HCT116 (cell line): ENCODE data around the gene COTL1. TPM values are rescaled to one million over a fixed set of nuclear protein-coding genes. Genes with fewer than 3 reads are reported as not detected.

Experiments
- ATAC-seq: fragments of 200-7000 bp; cut with Tn5 transposase; 2 replicates; pipeline ENCODE4 v1.9.1; 2020; ENCODE audit warnings: mild to moderate bottlenecking, moderate library complexity
- BruUV-seq: library from RNA; stranded (reverse); fragments of 400-500 nt; replicated peaks from 2 replicates; lab custom pipeline; 2021; lab: Mats Ljungman, UMichigan
- CTCF ChIA-PET: fragments of 300-600 bp; sonication (Branson Sonifier 250); formaldehyde crosslinking; loops from one replicate; lab custom pipeline; 2021; ENCODE audit warnings: antibody characterized with exemption; lab: Charles Lee
- POLR2A ChIA-PET: fragments of 300-600, 350-600 bp; sonication (Branson Sonifier 250); formaldehyde crosslinking; loops from one replicate; lab custom pipeline; 2021; ENCODE audit warnings: antibody characterized with exemption; lab: Charles Lee
- RAD21 ChIA-PET, 2 experiments: fragments of 300-600 bp; sonication (Branson Sonifier 250); formaldehyde crosslinking; loops; one replicate each; lab custom pipeline; 2023; ENCODE audit warnings: low total read pairs in 2 of 2; ENCODE audit not compliant: uncharacterized antibody in 2 of 2, unreplicated experiment in 2 of 2, low non-redundant PET in 1 of 2; lab: Charles Lee
- DNase-seq: peaks from one replicate; pipeline ENCODE4 v3.0.0-alpha.2; 2010; ENCODE audit warnings: low read depth, low spot score
- H2AFZ ChIP-seq: fragments of 200-600 bp; shearing (Covaris generic), sonication (generic); 2 replicates; pipeline ENCODE4 v1.6.1; 2017; ENCODE audit warnings: low read depth, mixed run types, mixed read lengths, antibody characterized with exemption, low read length; ENCODE audit not compliant: poor library complexity, severe bottlenecking
- H3K27ac ChIP-seq: 2 replicates; pipeline ENCODE4 v1.5.1; 2012; ENCODE audit warnings: low read depth, low read length
- H3K27me3 ChIP-seq: fragments of 200-600 bp; sonication (generic); 2 replicates; pipeline ENCODE4 v1.6.1; 2016; ENCODE audit warnings: mixed run types, low read length, mixed read lengths; ENCODE audit not compliant: insufficient read depth
- H3K36me3 ChIP-seq, 2 experiments: fragments of 200-500 bp in 1 of 2; fragments of 200-600 bp in 1 of 2; sonication (Bioruptor generic) in 1 of 2; sonication (generic) in 1 of 2; 2 replicates each; pipeline versions ENCODE4 v1.5.1 to v1.6.1; 2014 to 2016; ENCODE audit warnings: low read length in 2 of 2, inconsistent platforms in 1 of 2, mixed read lengths in 1 of 2, mixed run types in 1 of 2; ENCODE audit not compliant: insufficient read depth in 2 of 2, control insufficient read depth in 1 of 2
- H3K4me1 ChIP-seq, 2 experiments: fragments of 200-600 bp in 1 of 2; sonication (generic) in 1 of 2; 2 replicates each; pipeline versions ENCODE4 v1.5.1 to v1.6.1; 2012 to 2017; ENCODE audit warnings: low read length in 2 of 2, inconsistent platforms in 1 of 2, mild to moderate bottlenecking in 1 of 2, mixed read lengths in 1 of 2, mixed run types in 1 of 2, moderate library complexity in 1 of 2; ENCODE audit not compliant: insufficient read depth in 2 of 2, control insufficient read depth in 1 of 2
- H3K4me2 ChIP-seq: fragments of 200-600 bp; sonication (generic); 2 replicates; pipeline ENCODE4 v1.6.1; 2017; ENCODE audit warnings: mixed run types, low read length, mixed read lengths
- H3K4me3 ChIP-seq, 2 experiments: fragments of 200-600 bp in 1 of 2; sonication (generic) in 1 of 2; replicated peaks in 1 of 2; 2 replicates each; pipeline ENCODE4 v1.5.1; 2011 to 2016; ENCODE audit warnings: low read length in 2 of 2, control low read depth in 1 of 2, low read depth in 1 of 2, mild to moderate bottlenecking in 1 of 2, mixed read lengths in 1 of 2, mixed run types in 1 of 2
- H3K79me2 ChIP-seq: fragments of 200-600 bp; sonication (generic); 2 replicates; pipeline ENCODE4 v1.6.1; 2017; ENCODE audit warnings: mild to moderate bottlenecking, mixed run types, low read length, moderate library complexity, mixed read lengths; ENCODE audit not compliant: insufficient read depth
- H3K9ac ChIP-seq: fragments of 200-600 bp; sonication (generic); 2 replicates; pipeline ENCODE4 v1.6.1; 2016; ENCODE audit warnings: low read length, mixed read lengths
- H3K9me2 ChIP-seq: fragments of 200-600 bp; sonication (generic), shearing (Covaris generic); 2 replicates; pipeline ENCODE4 v1.6.1; 2017; ENCODE audit warnings: mixed run types, mild to moderate bottlenecking, moderate library complexity; ENCODE audit not compliant: insufficient read depth
- H3K9me3 ChIP-seq, 2 experiments: fragments of 200-500 bp in 1 of 2; fragments of 200-600 bp in 1 of 2; sonication (Bioruptor generic) in 1 of 2; sonication (generic) in 1 of 2; 2 replicates each; pipeline ENCODE4 v1.6.1; 2014 to 2017; ENCODE audit warnings: low read length in 2 of 2, mixed read lengths in 2 of 2, inconsistent platforms in 1 of 2, low read depth in 1 of 2, mild to moderate bottlenecking in 1 of 2, mixed run types in 1 of 2, moderate library complexity in 1 of 2; ENCODE audit not compliant: control insufficient read depth in 1 of 2, insufficient read depth in 1 of 2
- H4K20me1 ChIP-seq: fragments of 200-600 bp; sonication (generic), shearing (Covaris generic); 2 replicates; pipeline ENCODE4 v1.6.1; 2017; ENCODE audit warnings: mixed run types, mild to moderate bottlenecking, moderate library complexity; ENCODE audit not compliant: insufficient read depth
- CBX3 ChIP-seq: IDR thresholded peaks from 2 replicates; pipeline ENCODE4 v1.6.1; 2012; ENCODE audit warnings: low read depth
- CEBPB ChIP-seq: IDR thresholded peaks from 2 replicates; pipeline ENCODE4 v1.6.1; 2012; ENCODE audit warnings: low read depth
- ELF1 ChIP-seq: IDR thresholded peaks from 2 replicates; pipeline ENCODE4 v1.6.1; 2012; ENCODE audit warnings: low read depth, borderline replicate concordance
- EZH2 ChIP-seq: fragments of 200-600 bp; sonication (generic); IDR thresholded peaks from 2 replicates; pipeline ENCODE4 v1.6.1; 2017; ENCODE audit warnings: antibody characterized with exemption, mixed run types
- JUND ChIP-seq: IDR thresholded peaks from 2 replicates; pipeline ENCODE4 v1.6.1; 2012
- POLR2AphosphoS5 ChIP-seq: IDR thresholded peaks from 2 replicates; pipeline ENCODE4 v1.6.1; 2011; ENCODE audit warnings: mild to moderate bottlenecking, low read depth, low read length, moderate library complexity
- RAD21 ChIP-seq: IDR thresholded peaks from 2 replicates; pipeline ENCODE4 v1.6.1; 2012; ENCODE audit warnings: low read depth, mild to moderate bottlenecking
- REST ChIP-seq: IDR thresholded peaks from 2 replicates; pipeline ENCODE4 v1.6.1; 2012; ENCODE audit warnings: low read depth
- TCF7L2 ChIP-seq: IDR thresholded peaks from 2 replicates; pipeline ENCODE4 v1.7.0; 2011; ENCODE audit warnings: borderline replicate concordance, inconsistent platforms; ENCODE audit not compliant: insufficient read depth, insufficient read length; ENCODE audit errors: extremely low read depth
- ZFX ChIP-seq: fragments of 450-650 bp; IDR thresholded peaks from 2 replicates; pipeline ENCODE4 v1.6.1; 2017
- intact Hi-C: fragments of 100-400 bp; cut with micrococcal nuclease; formaldehyde crosslinking; loops from 2 replicates; pipeline ENCODE4 v1.10.0; 2022
- total RNA-seq: library from RNA; stranded (reverse); gene quantifications from one replicate; pipeline ENCODE4 v1.2.1, GENCODE V29; 2021; ENCODE audit not compliant: unreplicated experiment
- TF ChIP-seq, protein P1 (sequence below), 3 experiments: fragments of 200-600 bp in 1 of 3; sonication (generic) in 1 of 3; IDR thresholded peaks in 2 of 3; conservative IDR thresholded peaks in 1 of 3; 2 replicates each; pipeline ENCODE4 v1.5.1; 2012 to 2017; ENCODE audit warnings: low read depth in 2 of 3, low read length in 2 of 3, antibody characterized with exemption in 1 of 3, borderline replicate concordance in 1 of 3, control low read depth in 1 of 3, mild to moderate bottlenecking in 1 of 3, mixed read lengths in 1 of 3, mixed run types in 1 of 3, moderate library complexity in 1 of 3; ENCODE audit not compliant: insufficient read depth in 1 of 3
- TF ChIP-seq, protein P2 (sequence below): IDR thresholded peaks from 2 replicates; pipeline ENCODE4 v1.6.1; 2012
- TF ChIP-seq, protein P3 (sequence below): IDR thresholded peaks from 2 replicates; pipeline ENCODE4 v1.6.1; 2011; ENCODE audit warnings: mild to moderate bottlenecking, low read length, moderate library complexity; ENCODE audit not compliant: insufficient replicate concordance; ENCODE audit errors: extremely low read depth

The COTL1 gene
- total RNA-seq, 1 experiment from 2014 or later: 276 TPM

GRCh38 chr16:84657229-84657837 is 39.5 kb upstream of the COTL1 start:
- no peaks in the 10 kb centered on the region for H4K20me1 ChIP-seq
- intact Hi-C loops: no loop called here
- BruUV-seq: no TSS peak
- no peak overlapping the region for H3K4me3 ChIP-seq
- ChIA-PET POLR2A (no interaction called here), CTCF (interaction anchor here (1.8 kb wide), 1 partner anchor 15 kb away, joined by 8 read pairs; no protein-coding TSS in a partner anchor), RAD21 (no interaction called here)
- H3K79me2 ChIP-seq: no peaks in the 10 kb centered on the region; the same call in 1 of the 2 replicates
- no peaks in the 10 kb centered on the region for H3K27me3 ChIP-seq
- DNase-seq: no peak
- H3K9me3 ChIP-seq: no peaks in the 10 kb centered on the region
- no peaks in the 10 kb centered on the region for H3K4me1 ChIP-seq
- H3K27ac ChIP-seq: no peak overlapping the region
- H3K9me2 ChIP-seq: no peaks in the 10 kb centered on the region
- no peak overlapping the region for H2AFZ ChIP-seq
- peaks cover 39% of the 10 kb centered on the region in 2 experiments; a peak in 3 of 4 replicates for H3K36me3 ChIP-seq
- H3K9ac ChIP-seq: no peak overlapping the region
- TF ChIP-seq RAD21: no peak
- TF ChIP-seq POLR2AphosphoS5: no peak
- TF ChIP-seq TCF7L2: no peak
- TF ChIP-seq EZH2: no peak
- no peak for TF ChIP-seq CBX3
- TF ChIP-seq ZFX: no peak
- TF ChIP-seq REST: no peak
- TF ChIP-seq, protein P1, sequence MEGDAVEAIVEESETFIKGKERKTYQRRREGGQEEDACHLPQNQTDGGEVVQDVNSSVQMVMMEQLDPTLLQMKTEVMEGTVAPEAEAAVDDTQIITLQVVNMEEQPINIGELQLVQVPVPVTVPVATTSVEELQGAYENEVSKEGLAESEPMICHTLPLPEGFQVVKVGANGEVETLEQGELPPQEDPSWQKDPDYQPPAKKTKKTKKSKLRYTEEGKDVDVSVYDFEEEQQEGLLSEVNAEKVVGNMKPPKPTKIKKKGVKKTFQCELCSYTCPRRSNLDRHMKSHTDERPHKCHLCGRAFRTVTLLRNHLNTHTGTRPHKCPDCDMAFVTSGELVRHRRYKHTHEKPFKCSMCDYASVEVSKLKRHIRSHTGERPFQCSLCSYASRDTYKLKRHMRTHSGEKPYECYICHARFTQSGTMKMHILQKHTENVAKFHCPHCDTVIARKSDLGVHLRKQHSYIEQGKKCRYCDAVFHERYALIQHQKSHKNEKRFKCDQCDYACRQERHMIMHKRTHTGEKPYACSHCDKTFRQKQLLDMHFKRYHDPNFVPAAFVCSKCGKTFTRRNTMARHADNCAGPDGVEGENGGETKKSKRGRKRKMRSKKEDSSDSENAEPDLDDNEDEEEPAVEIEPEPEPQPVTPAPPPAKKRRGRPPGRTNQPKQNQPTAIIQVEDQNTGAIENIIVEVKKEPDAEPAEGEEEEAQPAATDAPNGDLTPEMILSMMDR (IDR thresholded peaks at IDR 0.05 in 2 of 3, conservative IDR thresholded peaks at IDR 0.05 in 1 of 3; ENCODE audit: borderline replicate concordance in 1 of 3, insufficient read depth in 1 of 3, low read depth in 2 of 3, low read length in 2 of 3): no peak
- TF ChIP-seq, protein P2, sequence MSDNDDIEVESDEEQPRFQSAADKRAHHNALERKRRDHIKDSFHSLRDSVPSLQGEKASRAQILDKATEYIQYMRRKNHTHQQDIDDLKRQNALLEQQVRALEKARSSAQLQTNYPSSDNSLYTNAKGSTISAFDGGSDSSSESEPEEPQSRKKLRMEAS: no peak
- TF ChIP-seq JUND: no peak
- TF ChIP-seq, protein P3, sequence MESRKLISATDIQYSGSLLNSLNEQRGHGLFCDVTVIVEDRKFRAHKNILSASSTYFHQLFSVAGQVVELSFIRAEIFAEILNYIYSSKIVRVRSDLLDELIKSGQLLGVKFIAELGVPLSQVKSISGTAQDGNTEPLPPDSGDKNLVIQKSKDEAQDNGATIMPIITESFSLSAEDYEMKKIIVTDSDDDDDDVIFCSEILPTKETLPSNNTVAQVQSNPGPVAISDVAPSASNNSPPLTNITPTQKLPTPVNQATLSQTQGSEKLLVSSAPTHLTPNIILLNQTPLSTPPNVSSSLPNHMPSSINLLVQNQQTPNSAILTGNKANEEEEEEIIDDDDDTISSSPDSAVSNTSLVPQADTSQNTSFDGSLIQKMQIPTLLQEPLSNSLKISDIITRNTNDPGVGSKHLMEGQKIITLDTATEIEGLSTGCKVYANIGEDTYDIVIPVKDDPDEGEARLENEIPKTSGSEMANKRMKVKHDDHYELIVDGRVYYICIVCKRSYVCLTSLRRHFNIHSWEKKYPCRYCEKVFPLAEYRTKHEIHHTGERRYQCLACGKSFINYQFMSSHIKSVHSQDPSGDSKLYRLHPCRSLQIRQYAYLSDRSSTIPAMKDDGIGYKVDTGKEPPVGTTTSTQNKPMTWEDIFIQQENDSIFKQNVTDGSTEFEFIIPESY: no peak
- TF ChIP-seq CEBPB: no peak
- TF ChIP-seq ELF1: no peak
- TF ChIP-seq, all 23 proteins: peak for 0
- ATAC-seq: no peak
- H3K4me2 ChIP-seq: no peak overlapping the region
